GM12872 (cell line): ENCODE results near the gene DPM2.

Source experiments
- CTCF ChIP-seq: IDR thresholded peaks from 3 replicates; pipeline ENCODE4 v1.5.1; 2011; ENCODE audit warnings: low read depth, mild to moderate bottlenecking, low read length, moderate library complexity; ENCODE audit not compliant: insufficient read depth

Gene DPM2

GRCh38 chr9:127936347-127936852 is 1.3 kb downstream of the DPM2 start:
- no peak for TF ChIP-seq CTCF

- TF ChIP-seq CTCF: no peak
Measured at GRCh38 chr9:127935765-127936221, 1.9 kb downstream of the DPM2 start.

GRCh38 chr9:127934986-127935385 is 2.7 kb downstream of the DPM2 start:
- no peak for TF ChIP-seq CTCF

- TF ChIP-seq CTCF: peak; percentile 2; the same call in 1 of the 3 replicates
Measured at GRCh38 chr9:127934248-127934647, 3.4 kb downstream of the DPM2 start.

GRCh38 chr9:127931092-127931881 is 6.4 kb downstream of the DPM2 start:
- TF ChIP-seq CTCF: no peak

GRCh38 chr9:127930231-127931091 is 7.2 kb downstream of the DPM2 start, which contains the start of gene PIP5KL1:
Gene PIP5KL1, minus strand, starts transcription at chr9:127930777. Its CDS starts 25 bp downstream, at chr9:127930752.
- 0 out of 3 replicates have a peak, but pooled peaks have one; percentile 9 for TF ChIP-seq CTCF

GRCh38 chr9:127929625-127929979 is 8.1 kb downstream of the DPM2 start:
- no peak for TF ChIP-seq CTCF
